CD4-positive, alpha-beta T cell (primary cell): ENCODE data around the gene DDX18. TPM values are rescaled to one million over a fixed set of nuclear protein-coding genes. Genes with fewer than 3 reads are reported as not detected.

Experiments
- ATAC-seq: fragments of 200-7000 bp; cut with Tn5 transposase; one replicate; pipeline ENCODE4 v1.10.0; 2022; ENCODE audit warnings: mild to moderate bottlenecking; ENCODE audit not compliant: poor library complexity
- CTCF ChIA-PET: fragments of 350-600 bp; sonication (Branson Sonifier 250); formaldehyde crosslinking; loops from one replicate; lab custom pipeline; 2021; ENCODE audit warnings: antibody characterized with exemption, inconsistent platforms; lab: Charles Lee
- POLR2A ChIA-PET: fragments of 350-600 bp; sonication (Branson Sonifier 250); formaldehyde crosslinking; loops from one replicate; lab custom pipeline; 2021; ENCODE audit warnings: antibody characterized with exemption, inconsistent platforms; lab: Charles Lee
- DNase-seq, 14 experiments: peaks; one replicate each; pipeline ENCODE4 v3.0.0-alpha.2; 2013 to 2020; ENCODE audit warnings: mixed read lengths in 2 of 14
- H3K27ac ChIP-seq, 2 donors: one replicate each; pipeline versions ENCODE4 v1.5.1 to v1.7.0; 2013; ENCODE audit warnings: low read length in 2 of 2, low read depth in 1 of 2, mild to moderate bottlenecking in 1 of 2
- H3K27me3 ChIP-seq, 2 experiments: 1 replicate in 1 of 2; 2 replicates in 1 of 2; pipeline versions ENCODE4 v1.6.1 to v1.7.0; 2013; ENCODE audit warnings: low read length in 2 of 2, control low read depth in 1 of 2, mild to moderate bottlenecking in 1 of 2, moderate library complexity in 1 of 2; ENCODE audit not compliant: insufficient read depth in 2 of 2, control insufficient read depth in 1 of 2
- H3K36me3 ChIP-seq: one replicate; pipeline ENCODE4 v1.6.1; 2013; ENCODE audit warnings: low read length, control low read depth; ENCODE audit not compliant: insufficient read depth
- H3K4me1 ChIP-seq: one replicate; pipeline ENCODE4 v1.6.1; 2013; ENCODE audit warnings: low read length, control low read depth; ENCODE audit not compliant: insufficient read depth
- H3K4me3 ChIP-seq: one replicate; pipeline ENCODE4 v1.5.1; 2013; ENCODE audit warnings: mild to moderate bottlenecking, low read length, moderate library complexity
- H3K9me3 ChIP-seq, 2 experiments: 1 replicate in 1 of 2; 2 replicates in 1 of 2; pipeline versions ENCODE4 v1.6.1 to v1.7.0; 2013; ENCODE audit warnings: low read length in 2 of 2, mild to moderate bottlenecking in 2 of 2, control low read depth in 1 of 2, moderate library complexity in 1 of 2; ENCODE audit not compliant: control insufficient read depth in 1 of 2, insufficient read depth in 1 of 2
- H3K27ac Mint-ChIP-seq: one replicate; pipeline ENCODE4 v1.8.0; 2020; ENCODE audit warnings: mixed read lengths
- H3K27me3 Mint-ChIP-seq: one replicate; pipeline ENCODE4 v1.8.0; 2021; ENCODE audit warnings: mixed read lengths
- H3K36me3 Mint-ChIP-seq: one replicate; pipeline ENCODE4 v1.8.0; 2021; ENCODE audit warnings: low read depth, mixed read lengths
- H3K4me1 Mint-ChIP-seq: one replicate; pipeline ENCODE4 v1.8.0; 2021; ENCODE audit warnings: low read depth, mixed read lengths
- H3K4me3 Mint-ChIP-seq: one replicate; pipeline ENCODE4 v1.8.0; 2020; ENCODE audit warnings: mild to moderate bottlenecking, mixed read lengths
- H3K9me3 Mint-ChIP-seq: one replicate; pipeline ENCODE4 v1.8.0; 2020; ENCODE audit warnings: mixed read lengths
- CTCF ChIP-seq: fragments of 200-600 bp; IDR thresholded peaks from one replicate; pipeline ENCODE4 v1.8.0; 2022; ENCODE audit warnings: antibody characterized with exemption, mild to moderate bottlenecking
- intact Hi-C, 2 experiments: fragments of 100-400 bp; cut with DNase I in 1 of 2; cut with micrococcal nuclease in 1 of 2; formaldehyde crosslinking; loops; one replicate each; pipeline versions ENCODE4 v1.15.1 to v1.9.0; 2023 to 2025; cut with DNase I, micrococcal nuclease
- total RNA-seq, 174 experiments: library from RNA in 2 of 174; stranded (reverse) in 2 of 174; gene quantifications; one replicate each; pipeline ENCODE4 v1.2.3 and lab custom pipeline; 2021 to 2026

Gene DDX18
- total RNA-seq, 2 experiments from 2014 or later = 172 to 177 TPM

GRCh38 chr2:117832332-117832731, 17.8 kb downstream of the DDX18 start:
- H3K36me3 ChIP-seq = peaks cover 59% of the 10 kb centered on the region
- intact Hi-C loops = loop anchor here in 1 of 2 experiments (2.0 kb wide), 1 partner anchor 18 kb away; the partner anchor contains the start of gene DDX18
- CTCF ChIA-PET = no interaction called here
- H3K27ac Mint-ChIP-seq = no peak overlapping the region
- TF ChIP-seq CTCF = no peak
- ATAC-seq = no peak
- H3K9me3 Mint-ChIP-seq = no peaks in the 10 kb centered on the region
- no peaks in the 10 kb centered on the region for H3K27me3 Mint-ChIP-seq
- POLR2A ChIA-PET = no interaction called here
- H3K27me3 ChIP-seq = no peaks in the 10 kb centered on the region
- peaks cover 91% of the 10 kb centered on the region for H3K36me3 Mint-ChIP-seq
- no peaks in the 10 kb centered on the region for H3K9me3 ChIP-seq
- H3K4me1 ChIP-seq = peaks cover 16% of the 10 kb centered on the region
- no peak for DNase-seq
- H3K27ac ChIP-seq = no peak overlapping the region
- no peak overlapping the region for H3K4me3 Mint-ChIP-seq
- no peak overlapping the region for H3K4me3 ChIP-seq
- no peaks in the 10 kb centered on the region for H3K4me1 Mint-ChIP-seq

- H3K27me3 Mint-ChIP-seq = no peaks in the 10 kb centered on the region
- intact Hi-C loops = loop anchor here in 1 of 2 experiments (2.0 kb wide), 1 partner anchor 18 kb away; the partner anchor contains the start of gene DDX18
- H3K4me1 Mint-ChIP-seq = no peaks in the 10 kb centered on the region
- ATAC-seq (peak; percentile 55), DNase-seq (peak in 4 of 14 experiments; percentile 8 to 44 (median 29))
- CTCF ChIA-PET = interaction anchor here (1.6 kb wide), 1 partner anchor 19 kb away, joined by 6 read pairs; the partner anchor contains the start of gene DDX18
- POLR2A ChIA-PET = interaction anchor here (1.2 kb wide), 1 partner anchor 17 kb away, joined by 3 read pairs; no protein-coding TSS in a partner anchor
- no peaks in the 10 kb centered on the region for H3K27me3 ChIP-seq
- peaks cover 16% of the 10 kb centered on the region for H3K4me1 ChIP-seq
- peaks cover 91% of the 10 kb centered on the region for H3K36me3 Mint-ChIP-seq
- H3K9me3 Mint-ChIP-seq = no peaks in the 10 kb centered on the region
- no peak overlapping the region for H3K27ac ChIP-seq
- no peak for TF ChIP-seq CTCF
- H3K36me3 ChIP-seq = peaks cover 52% of the 10 kb centered on the region
- H3K27ac Mint-ChIP-seq = peak overlapping the region; percentile 49
- no peak overlapping the region for H3K4me3 Mint-ChIP-seq
- no peaks in the 10 kb centered on the region for H3K9me3 ChIP-seq
- no peak overlapping the region for H3K4me3 ChIP-seq
Observed at GRCh38 chr2:117832905-117833613, 18.6 kb downstream of the DDX18 start.

- POLR2A ChIA-PET = interaction anchor here (1.2 kb wide), 1 partner anchor 18 kb away, joined by 3 read pairs; no protein-coding TSS in a partner anchor
- Mint-ChIP-seq H3K4me3 (no peak overlapping the region), H3K9me3 (no peaks in the 10 kb centered on the region), H3K27ac (peak overlapping the region; percentile 49), H3K4me1 (no peaks in the 10 kb centered on the region), H3K36me3 (peaks cover 87% of the 10 kb centered on the region), H3K27me3 (no peaks in the 10 kb centered on the region)
- CTCF ChIA-PET = interaction anchor here (1.6 kb wide), 1 partner anchor 20 kb away, joined by 6 read pairs; the partner anchor contains the start of gene DDX18
- Histone ChIP-seq H3K4me3 (no peak overlapping the region), H3K27ac (no peak overlapping the region), H3K36me3 (peaks cover 44% of the 10 kb centered on the region), H3K27me3 (no peaks in the 10 kb centered on the region), H3K4me1 (peaks cover 16% of the 10 kb centered on the region), H3K9me3 (no peaks in the 10 kb centered on the region)
- no peak for DNase-seq
- intact Hi-C loops = loop anchor here in 1 of 2 experiments (2.0 kb wide), 1 partner anchor 19 kb away; the partner anchor contains the start of gene DDX18
- no peak for ATAC-seq
- no peak for TF ChIP-seq CTCF
Observed at GRCh38 chr2:117833911-117834310, 19.4 kb downstream of the DDX18 start.
